HG03103 (cell line): Measurements from ENCODE around the gene TMEM108.

Source experiments
- ATAC-seq: cut with Tn5 transposase; IDR thresholded peaks from one replicate; pipeline ENCODE4 v1.9.1; 2021; ENCODE audit warnings: low read depth; ENCODE audit not compliant: unreplicated experiment

Gene TMEM108

DNA sequence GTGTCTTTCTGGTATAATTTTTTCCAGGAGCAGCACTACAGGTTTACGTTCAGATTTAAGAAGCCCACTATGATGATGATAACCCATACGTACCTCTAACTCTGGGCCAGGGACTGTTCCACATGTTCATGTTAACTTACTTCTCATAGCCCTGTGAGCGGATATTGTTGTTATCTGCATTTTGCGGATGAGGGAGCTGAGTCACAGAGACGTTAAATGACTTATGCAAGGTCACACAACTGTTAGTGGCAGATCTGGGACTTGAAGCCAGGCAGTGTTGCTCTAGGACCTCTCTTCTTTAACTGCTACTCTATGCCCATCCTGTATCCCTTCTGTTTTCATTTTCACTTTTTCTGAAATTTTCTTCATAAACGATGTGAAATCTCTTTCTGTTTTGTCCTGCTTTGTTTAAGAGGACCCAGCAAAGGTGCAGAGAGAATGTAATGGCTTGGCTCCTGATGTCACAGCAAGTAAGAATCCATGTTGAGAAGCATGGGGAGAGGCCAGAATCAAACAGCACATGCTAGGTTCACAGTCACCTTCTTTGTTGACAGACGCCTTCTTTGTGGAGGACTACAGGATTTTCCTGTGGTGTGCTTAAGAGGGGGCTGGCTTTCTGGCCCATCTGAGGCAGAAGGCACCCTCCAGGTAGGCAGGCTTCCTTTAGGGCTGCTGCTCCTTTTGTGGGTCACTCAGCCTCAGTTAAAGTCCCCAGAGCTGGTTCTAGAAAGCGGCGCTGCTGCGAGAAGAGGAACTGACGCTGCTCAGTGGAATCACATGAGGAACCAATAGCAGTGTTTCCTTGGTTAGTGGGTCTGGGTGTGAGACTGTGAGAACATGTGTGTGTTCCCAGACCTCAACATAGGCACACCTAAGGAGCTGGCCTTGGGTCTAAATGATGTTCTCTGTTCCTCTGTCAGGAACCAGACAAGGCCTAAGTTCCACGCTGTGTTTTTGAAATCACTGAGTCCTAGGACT is 121.6 kb downstream of the TMEM108 start:
- peak; percentile 48 for ATAC-seq

DNA sequence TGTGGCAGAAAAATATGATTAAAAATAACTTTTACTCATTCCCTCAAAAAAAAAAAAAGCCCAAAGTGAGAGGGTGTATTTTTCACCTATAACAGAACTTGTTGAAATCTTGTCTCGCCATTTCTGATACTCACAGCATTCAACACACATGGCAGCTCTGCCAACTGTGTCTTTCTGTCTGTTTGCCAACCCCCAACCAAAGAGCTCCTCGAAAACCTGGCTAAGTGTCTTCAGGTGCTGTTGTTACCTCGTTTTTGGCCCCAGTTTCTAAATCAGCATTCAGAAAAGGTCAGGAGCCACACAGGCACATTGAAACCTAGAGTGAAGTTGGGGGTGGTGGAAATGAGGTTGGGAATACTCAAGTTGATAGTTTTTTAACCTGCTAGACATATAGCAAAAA is 123.5 kb downstream of the TMEM108 start:
- ATAC-seq, result no peak

DNA sequence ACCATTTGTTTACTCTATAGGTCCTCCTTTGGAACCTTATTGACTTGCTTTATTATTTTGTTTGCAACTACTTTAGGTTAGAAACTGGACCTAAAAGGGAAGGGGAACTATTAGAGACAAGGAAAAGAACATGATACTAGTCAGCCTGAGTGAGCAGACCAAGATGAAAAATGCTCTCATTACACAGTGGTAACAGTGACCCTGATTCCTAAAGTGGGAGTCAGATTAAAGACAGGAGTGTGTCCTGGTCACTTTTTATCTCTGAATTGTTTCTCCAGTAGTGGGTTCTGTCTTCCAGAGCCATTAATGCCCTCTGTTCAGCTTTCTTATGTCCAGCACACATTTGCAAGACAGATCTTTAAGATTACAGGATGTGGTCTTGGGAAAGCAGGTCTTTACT is 124.1 kb downstream of the TMEM108 start:
- no peak for ATAC-seq

- no peak for ATAC-seq
Observed at GRCh38 chr3:133162670-133163305, 124.6 kb downstream of the TMEM108 start.

GRCh38 chr3:133167340-133168024 is 129.3 kb downstream of the TMEM108 start:
- ATAC-seq, result no peak

GRCh38 chr3:133168025-133168401 is 129.8 kb downstream of the TMEM108 start:
- ATAC-seq, result no peak

DNA sequence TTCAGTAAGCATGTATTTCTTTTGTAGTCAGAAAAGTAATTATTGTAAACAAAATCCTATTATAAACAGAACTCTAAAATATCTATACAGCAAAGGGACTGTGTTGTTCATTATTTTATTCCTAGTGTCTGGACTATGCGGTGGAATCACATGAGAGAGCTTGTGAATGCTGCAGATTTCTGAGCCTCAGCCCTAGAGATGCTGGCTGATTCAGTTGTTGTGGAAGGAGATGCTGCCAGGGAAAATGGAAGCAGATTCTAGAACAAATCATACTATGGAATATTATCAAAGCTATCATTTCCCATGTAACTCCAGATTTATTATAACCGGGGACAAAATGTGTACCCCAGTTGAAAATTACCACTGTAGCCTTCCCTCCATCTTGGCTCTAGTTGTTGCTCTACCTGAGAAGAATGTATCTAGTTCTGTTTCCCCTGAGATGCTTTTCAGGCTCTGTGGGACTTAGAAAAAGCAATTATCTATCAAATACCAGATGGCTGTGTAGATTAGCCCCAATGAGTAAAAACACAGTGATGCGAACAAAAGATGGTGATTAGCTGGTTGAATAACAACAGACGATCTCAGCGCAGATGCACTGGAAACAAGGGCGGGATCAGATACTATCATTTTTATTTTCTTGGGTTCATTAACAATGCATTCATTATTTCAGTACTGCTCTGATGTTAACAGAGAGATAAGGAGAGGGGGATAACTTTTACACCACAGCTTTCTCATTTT is 131.3 kb downstream of the TMEM108 start:
- ATAC-seq, result no peak

DNA sequence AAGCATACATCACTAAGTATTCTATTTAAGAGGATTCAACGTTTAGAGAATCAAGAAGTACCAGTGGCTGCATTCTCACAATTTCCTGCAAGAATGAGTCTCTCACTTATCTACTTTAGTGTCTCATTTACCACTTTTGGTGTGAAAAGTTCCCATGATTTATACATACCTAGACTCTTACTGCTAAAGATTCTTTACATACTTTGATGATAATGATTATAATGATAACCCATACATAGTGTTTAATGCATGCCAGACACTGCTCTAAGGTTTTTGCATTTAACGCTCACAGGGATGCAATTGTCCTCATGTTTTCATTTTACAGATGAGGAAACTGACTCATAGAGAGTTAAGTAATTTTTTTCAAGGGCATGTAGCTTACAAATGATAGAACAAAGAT is 133.6 kb downstream of the TMEM108 start:
- ATAC-seq, result no peak

GRCh38 chr3:133181392-133182150 is 143.4 kb downstream of the TMEM108 start:
- no peak for ATAC-seq

GRCh38 chr3:133187870-133188379 is 149.7 kb downstream of the TMEM108 start:
- ATAC-seq, result no peak

- ATAC-seq, result no peak
Observed at GRCh38 chr3:133188996-133189395, 150.8 kb downstream of the TMEM108 start.

GRCh38 chr3:133189893-133190292 is 151.7 kb downstream of the TMEM108 start:
- ATAC-seq, result no peak

- ATAC-seq, result no peak
Observed at GRCh38 chr3:133191818-133192217, 153.6 kb downstream of the TMEM108 start.

DNA sequence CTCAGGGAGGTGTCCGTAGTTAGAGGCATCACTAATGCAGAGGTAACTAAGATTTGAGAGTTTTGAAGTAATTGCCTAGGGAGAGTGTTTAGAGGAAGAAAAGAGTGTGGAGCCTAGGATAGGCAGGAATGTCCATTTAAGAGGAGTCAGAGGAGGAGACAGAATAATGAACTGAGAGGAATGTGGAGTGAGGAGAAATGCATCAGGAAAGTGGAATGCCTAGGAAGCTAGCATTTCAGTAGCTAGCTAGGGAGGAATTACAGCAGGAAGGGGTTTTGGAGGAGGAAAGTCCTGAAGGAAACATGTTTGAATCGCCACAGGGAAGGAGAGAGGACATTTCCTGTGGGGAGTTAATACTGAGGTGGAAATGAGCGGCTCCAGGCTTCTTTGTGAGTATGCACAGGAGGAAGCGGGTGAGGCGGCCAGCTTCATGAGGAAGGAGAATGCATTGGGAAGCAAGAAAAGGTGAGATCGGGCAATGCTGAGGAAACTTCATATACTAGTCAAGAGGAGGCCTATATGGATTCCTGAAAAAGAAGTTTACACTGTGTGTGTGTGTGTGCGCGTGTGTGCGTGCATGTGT is 154.3 kb downstream of the TMEM108 start:
- ATAC-seq, result no peak

GRCh38 chr3:133192967-133193366 is 154.8 kb downstream of the TMEM108 start:
- ATAC-seq, result no peak

- no peak for ATAC-seq
Observed at GRCh38 chr3:133196527-133196926, 158.3 kb downstream of the TMEM108 start.

DNA sequence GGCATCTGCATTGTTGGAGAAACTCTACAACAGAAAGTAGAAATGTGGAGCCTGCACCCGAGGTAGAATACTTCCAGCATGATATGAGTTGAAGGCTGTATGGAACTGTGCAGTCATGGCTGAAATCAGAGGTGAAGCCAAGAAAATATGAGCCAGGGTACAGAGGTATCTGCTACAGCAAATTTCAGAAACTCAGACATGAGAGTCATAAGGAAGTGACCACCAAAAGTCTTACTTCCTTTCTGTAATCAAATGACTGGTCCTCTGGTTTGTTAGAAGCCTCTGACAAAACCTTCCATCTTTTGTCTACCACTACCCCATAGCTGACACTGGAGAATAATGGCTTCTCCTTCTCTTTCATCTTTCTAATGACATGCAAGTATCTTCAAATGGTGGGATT is 159.4 kb downstream of the TMEM108 start:
- no peak for ATAC-seq

- ATAC-seq, result no peak
Observed at GRCh38 chr3:133206921-133207320, 168.7 kb downstream of the TMEM108 start.

DNA sequence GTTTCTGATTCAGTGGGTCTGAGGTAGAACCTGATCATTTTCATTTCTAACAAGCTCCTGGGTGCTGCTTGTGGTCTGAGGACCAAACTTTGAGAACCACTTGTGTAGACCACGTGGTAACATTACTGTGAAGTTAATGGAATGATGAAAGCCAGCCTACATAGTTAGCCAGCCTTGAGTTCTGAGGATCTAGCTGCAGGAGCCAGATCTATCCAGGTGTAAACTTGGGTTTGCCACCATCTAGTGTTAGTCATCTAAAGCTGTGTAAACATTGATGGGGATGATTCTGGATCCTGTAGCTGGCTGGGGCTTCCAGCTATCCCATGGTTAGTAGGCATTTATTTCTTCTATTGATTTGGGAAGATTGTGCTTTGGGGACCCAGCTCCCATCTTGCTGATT is 170.0 kb downstream of the TMEM108 start:
- ATAC-seq, result no peak
